Measurements from ENCODE around the gene DYNC1I1.

DYNC1I1 gene

DNA sequence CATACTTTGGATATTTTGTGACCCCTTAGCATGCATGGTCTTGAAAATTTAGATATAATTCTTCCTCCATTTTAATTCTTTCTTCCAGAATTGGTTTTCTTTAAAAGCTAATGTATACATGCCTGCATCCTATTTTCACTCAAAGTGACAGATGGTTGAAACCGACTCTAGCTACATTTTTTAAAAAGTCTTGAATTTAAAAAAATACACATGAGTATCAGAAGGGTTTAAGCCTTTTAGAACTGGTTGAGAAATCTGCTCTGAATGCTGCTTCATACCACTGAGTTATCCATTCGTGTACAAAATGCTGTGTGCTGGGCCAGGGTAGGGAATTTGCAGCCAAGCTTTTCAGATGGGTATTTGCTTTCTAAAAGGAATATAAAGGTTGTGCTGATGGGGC is 16.5 kb downstream of the DYNC1I1 start:
- peak; percentile 5 for DNase-seq (ENCODE audit: low read depth, low spot score)

DNA sequence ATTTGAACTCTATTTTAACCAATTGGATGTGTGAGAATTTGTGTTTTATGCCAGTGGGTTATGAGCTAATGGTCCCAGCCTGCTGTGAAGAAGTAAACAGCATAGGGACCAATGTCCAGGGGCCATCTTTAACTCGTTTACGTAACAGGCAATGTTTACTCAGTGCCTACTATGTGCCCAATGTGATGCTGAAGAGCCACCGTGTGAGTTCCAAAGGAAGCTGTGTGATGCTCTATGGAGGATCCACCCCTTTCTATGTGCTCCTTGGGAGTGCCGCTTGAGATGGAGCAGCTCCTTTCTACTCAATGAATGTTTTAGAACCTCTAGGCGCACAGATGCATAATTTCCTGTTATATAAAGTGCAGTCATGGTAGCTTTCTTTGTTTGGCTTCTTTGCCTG is 21.3 kb downstream of the DYNC1I1 start:
- no peak for DNase-seq (ENCODE audit: low read depth, low spot score)

DNA sequence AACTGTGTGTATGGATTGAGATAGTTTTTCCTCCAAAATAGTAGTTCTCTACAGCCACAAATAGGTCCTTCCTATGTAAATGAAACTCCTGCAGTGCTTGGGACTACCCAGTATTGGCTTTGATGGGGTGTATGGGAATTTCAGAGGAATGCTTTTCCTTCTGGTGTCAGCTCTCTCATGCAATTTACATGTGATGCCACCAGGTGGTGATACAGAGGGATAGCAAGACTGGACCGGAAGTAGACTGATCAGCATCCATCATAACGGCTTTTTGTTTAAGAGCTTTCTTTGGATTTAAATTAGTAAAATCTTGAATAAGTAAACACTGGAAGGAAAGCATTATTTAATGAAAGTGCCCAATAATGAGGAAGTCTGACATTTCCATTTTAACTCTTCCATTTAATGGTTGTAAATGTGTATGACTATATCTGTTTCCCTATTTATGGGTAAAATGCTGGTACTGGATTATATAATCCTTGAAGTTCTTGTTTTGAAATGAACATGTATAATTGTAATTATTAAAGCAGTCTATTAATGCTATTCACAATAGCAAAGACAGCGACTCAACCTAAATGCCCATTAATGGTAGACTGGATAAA is 22.7 kb downstream of the DYNC1I1 start:
- peak; percentile 41 for DNase-seq (ENCODE audit: low read depth, low spot score)

DNA sequence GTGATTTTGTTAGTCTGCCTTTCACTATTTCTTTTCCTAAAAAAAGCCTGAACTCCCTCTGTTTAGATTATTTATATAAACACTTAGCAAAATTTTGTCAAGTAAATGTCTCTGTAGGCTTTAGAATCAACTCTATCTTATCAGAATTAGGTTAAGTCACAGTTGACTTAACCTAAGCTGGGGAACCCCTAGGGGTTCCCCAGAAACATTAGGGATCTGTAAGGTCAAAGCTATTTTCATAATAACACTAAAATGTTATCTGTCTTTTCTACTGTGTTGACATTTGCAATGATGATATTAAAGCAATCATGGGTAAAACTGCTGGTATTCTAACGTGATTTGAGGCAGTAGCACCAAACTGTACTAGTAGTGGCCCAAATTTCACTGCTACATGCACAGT is 24.3 kb downstream of the DYNC1I1 start:
- DNase-seq (ENCODE audit: low read depth, low spot score) = no peak

DNA sequence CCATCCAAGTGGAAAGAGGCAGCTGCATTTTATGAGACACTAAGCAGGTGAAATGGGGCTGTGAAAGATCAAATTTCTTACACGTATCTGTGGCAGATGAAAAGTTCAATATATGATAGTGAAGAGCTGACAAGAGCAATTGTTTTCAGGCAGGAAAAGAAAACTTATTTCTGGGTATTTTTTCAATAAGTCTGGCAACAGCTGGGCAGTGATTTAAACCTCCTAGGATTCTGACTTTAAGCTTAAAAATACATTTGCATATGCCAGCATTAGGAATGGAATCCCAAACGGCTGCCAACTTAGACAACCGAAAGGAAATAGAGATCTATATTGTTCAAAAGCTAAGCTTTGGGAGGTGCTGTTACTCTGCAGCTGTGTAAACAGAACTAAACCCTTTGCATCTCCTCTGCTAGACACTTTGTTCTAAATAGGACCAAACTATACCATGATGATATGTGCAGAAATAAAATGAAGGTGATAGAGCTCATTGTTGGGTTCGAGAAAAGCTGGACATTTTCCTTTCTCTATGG is 26.1 kb downstream of the DYNC1I1 start:
- DNase-seq (ENCODE audit: low read depth, low spot score) = peak; percentile 6

DNA sequence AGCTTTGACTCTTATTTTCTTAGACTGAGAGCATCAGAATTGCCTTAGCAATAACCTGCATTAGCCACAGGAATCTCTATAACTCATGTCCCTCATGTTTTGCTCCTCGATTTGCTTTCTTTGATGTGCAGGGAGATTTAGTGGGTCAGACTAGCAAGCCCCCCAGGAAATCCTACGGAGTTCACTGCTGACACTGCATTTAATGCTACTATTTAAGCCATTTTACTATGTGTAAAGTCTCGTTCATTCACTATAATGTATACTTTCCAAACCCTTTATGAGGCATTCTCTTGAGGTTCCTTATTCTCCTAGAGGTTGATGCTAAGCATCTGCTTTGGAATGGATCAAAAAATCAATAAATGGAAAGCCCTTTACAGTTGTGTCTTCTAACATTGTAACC is 28.4 kb downstream of the DYNC1I1 start:
- DNase-seq (ENCODE audit: low read depth, low spot score) = no peak

DNA sequence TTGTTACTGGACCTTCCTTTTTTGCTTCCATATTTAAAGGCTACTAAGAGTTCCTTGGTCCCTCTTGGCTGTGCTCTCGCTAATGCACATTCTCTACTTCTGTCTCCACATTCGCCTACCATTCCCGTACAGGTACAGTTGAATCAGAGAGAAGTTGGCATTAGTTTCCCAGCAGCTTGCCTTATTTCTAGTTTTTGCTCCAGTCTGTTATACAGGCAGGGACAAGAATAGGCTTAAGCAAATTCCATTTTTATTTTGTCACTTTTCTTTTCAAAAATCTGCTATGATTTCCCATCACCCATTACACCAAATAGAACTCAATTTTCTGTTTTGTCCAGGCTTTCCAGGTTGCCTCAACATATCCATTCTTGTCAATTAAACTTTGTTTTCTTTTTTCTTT is 29.9 kb downstream of the DYNC1I1 start:
- DNase-seq (ENCODE audit: low read depth, low spot score) = no peak

DNA sequence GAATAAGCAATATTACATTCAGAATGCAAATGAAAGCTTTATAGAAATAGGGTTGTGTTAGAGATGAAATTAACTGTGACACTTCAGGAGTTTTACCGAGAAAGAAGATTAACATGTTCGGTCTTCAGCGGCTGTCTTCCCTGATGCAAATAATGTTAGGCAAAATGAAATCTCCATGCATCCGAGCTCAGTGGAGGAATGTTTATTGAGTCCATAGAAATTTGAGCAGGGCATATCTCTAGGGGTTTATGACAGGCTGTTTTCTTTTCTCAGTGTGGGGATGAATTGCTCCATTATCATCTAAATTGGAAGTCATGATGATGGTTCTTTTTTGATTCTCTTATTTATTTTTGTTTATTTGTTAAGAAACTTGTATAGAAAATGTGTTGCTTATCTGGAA is 31.7 kb downstream of the DYNC1I1 start:
- DNase-seq (ENCODE audit: low read depth, low spot score) = no peak

DNA sequence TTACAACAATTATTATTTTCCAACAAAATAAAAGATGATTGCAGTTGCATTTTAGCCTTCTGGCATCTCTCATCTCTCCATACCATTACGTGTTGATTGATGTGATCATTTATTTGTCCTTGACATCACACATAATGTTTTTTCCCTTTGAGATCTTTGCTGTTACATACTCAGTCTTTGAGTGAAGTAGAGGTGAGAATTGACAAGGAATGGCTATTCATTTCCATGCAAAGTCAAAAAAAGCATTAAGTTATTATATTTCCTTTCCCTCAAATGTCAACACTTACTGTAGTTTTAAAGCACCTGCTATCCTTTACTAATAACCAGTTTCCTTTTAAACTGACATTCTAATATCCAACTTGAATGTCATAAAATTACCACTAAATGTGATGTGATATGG is 33.6 kb downstream of the DYNC1I1 start:
- no peak for DNase-seq (ENCODE audit: low read depth, low spot score)

DNA sequence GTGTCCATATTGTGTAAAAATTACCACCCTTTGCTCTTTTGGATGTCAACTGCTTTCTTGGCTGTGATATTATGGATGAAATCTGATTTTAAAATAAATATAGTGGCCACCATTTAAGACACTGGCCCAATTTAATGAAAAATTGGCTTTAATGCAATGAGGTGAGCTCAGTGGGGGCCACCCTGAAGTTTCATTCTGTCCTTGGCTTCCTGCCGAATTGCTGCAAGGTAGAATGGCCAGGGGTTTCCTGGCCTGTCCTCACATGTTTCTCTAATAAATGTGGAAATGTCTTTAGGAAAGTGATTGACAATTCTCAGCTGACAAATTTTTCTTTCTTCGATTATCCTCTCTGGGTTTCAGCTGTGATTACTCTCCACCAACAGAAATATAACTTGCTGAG is 36.0 kb downstream of the DYNC1I1 start:
- DNase-seq (ENCODE audit: low read depth, low spot score) = no peak

DNA sequence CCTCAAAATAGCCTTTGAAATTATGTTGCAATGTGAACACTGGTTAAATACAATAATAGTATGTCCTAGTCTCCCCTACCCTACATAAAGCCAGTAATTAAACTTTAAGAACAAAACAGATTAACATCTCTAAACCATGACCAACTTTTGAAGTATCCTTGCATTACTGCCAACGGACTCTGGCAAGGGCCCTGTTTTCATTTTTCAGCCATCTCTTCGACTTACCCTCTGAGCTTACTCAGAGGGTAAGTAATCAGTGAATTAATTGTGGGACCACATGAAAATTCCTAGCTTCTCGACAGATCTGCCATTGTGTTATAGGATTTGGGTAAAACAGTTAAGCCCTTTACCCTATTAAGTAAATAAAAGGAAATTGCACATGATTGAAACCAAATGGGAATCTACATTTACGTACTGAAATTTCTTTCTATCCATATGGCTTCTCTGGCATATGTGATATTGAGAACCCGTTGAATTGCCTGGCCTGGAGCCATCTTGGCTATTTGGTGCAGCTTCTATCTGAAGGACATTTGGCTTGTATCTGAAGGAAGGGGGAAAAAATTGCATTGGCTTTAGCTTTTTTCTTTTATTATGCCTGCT is 39.6 kb downstream of the DYNC1I1 start:
- DNase-seq (ENCODE audit: low read depth, low spot score) = peak; percentile 67

DNA sequence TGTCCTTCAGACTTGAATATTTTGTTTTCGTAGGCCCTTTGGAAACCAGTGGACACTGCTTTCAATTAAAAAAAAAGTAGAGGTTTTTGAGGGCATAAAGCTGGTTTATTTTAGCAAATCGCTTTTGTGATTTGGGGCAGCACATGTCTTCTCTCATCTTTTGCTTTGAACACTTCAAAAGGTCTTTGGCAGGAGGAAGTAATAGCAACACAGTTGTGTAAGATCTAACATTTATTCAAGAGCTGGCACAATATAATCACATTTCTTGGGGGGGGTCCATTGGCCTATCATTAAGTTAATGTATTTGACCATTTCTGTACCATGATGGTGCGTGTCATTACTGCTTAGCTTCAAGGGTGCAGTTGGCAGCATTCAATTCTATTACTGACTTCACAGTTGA is 42.4 kb downstream of the DYNC1I1 start:
- DNase-seq (ENCODE audit: low read depth, low spot score) = no peak

DNA sequence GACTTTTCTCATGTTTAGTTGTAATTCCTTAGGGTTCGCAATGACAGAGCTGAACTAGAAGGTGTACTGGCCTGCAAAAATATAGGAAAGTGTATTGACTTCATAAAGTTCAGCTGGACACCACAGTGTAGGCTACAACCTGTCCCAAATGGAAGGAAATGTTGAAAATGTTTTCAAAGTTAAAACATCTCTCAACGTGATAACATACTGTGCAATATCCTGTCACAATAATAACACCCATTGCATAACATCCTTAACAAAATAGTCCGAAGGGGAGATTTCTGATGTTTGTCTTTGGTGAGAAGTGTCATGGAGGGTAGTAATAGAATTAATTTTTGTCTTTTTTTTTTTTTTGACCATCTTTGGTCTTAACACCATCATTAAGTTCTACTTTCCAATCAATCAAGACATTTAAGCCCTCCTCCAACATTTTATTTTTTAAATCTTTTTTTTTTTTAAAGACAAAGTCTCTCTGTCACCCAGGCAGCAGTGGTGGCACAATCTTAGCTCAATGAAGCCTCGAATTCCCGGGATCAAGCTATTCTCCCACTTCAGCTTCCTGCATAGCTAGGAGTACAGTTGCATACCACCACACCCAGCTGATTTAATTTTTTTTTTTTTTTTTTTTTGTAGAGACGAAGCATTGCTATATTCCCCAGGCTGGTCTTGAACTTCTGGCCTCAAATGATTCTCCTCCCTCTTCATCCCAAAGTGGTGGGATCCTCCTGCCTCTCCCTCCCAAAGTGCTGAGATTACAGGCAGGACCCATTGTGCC is 45.7 kb downstream of the DYNC1I1 start:
- no peak for DNase-seq (ENCODE audit: low read depth, low spot score)

DNA sequence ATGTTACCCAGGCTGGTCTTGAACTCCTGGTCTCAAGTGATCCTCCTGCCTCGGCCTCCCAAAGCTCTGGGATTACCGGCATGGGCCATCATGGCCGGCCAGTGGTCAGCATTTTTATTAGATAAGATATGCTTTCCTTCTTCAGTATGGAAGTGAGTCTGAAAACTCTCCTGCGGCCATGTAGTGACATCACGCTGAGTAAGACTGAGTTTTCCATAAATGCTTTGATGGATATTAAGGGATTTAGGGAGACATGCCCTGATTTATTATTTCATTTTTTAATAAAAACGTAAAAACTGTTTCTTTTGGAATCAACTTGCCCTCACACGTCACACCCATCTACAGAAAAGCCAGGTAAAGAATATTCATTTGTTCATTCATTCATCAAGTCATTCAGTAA is 48.4 kb downstream of the DYNC1I1 start:
- no peak for DNase-seq (ENCODE audit: low read depth, low spot score)

DNA sequence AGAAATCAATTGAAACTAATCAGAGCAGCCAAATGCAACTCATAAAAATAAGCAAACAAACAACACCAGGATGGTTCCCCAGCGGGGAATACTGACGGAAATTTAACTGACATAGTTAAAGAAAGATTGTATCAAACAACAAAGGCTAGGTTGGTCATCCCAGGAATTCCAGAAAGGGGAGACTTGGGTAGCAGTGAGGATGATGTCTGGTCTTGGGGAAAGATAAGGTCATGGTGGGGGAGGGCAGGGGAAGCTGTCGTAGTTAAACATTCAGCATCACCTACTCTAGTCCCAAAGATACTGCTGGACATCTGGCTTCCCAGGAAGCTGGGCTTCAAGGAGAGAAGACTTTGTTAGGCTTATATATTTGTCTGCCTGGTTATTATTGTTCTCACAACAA is 50.4 kb downstream of the DYNC1I1 start:
- DNase-seq (ENCODE audit: low read depth, low spot score) = no peak

DNA sequence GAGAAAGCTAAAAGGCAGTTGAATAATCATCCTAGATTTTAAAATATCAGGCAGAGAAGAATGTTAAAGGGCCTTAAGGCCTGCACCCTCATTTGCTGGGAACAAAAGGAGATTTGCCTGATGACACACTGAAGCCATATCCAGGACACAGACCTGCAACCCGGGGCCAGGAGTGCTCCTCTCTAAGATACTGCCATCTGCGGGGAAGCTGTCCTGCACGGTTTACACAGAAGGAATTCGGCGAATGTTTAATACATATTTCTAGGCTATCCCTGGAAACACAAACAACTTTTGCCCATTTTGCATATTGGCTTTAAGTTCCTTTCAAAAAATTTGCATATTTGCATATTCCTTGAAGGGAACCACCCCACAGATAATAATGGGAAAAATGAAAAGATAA is 52.3 kb downstream of the DYNC1I1 start:
- DNase-seq (ENCODE audit: low read depth, low spot score) = no peak

DNA sequence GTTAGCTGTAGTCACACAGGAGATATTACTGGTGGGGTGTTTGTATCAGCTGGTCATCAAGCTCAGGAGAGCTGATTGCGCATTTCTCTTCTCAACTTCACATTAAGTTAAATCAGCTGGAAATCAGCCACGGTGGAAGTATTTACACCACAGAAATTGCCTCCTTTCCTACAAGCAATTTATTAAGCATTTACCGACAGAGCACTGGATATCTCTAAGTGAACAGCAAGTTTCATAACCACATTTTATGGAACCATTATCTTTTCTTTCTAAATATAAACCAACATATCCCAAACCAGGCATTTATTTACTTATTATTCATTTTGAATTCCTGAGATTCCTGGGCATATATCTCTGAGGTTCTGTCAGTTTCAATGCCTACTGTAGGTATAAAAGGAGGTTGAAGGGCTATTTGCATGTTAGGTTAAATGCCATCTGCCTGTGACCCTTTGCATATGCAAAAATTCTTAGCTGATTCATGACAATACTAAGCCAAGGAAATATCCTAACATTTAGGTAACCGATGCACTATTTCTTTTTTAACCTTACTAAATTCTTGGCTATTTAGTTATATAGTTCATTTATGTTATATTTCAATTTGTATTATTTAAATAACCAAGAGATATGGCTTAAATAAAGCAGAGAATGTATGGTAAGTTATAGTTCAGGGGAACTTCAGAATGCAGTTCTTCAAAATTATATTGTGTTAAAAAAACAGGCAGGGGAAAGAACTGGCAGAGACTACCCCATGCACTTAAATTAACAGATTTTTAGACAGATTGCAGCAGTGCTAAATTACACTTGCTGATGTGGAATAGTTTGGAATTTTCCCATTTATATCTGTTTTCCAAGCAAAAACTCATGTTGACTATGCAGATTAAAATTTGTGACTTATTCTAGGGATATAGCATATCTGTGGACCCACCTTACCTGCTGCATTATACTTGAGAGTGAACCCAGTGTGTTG is 56.8 kb downstream of the DYNC1I1 start:
- peak; percentile 11 for DNase-seq (ENCODE audit: low read depth, low spot score)

DNA sequence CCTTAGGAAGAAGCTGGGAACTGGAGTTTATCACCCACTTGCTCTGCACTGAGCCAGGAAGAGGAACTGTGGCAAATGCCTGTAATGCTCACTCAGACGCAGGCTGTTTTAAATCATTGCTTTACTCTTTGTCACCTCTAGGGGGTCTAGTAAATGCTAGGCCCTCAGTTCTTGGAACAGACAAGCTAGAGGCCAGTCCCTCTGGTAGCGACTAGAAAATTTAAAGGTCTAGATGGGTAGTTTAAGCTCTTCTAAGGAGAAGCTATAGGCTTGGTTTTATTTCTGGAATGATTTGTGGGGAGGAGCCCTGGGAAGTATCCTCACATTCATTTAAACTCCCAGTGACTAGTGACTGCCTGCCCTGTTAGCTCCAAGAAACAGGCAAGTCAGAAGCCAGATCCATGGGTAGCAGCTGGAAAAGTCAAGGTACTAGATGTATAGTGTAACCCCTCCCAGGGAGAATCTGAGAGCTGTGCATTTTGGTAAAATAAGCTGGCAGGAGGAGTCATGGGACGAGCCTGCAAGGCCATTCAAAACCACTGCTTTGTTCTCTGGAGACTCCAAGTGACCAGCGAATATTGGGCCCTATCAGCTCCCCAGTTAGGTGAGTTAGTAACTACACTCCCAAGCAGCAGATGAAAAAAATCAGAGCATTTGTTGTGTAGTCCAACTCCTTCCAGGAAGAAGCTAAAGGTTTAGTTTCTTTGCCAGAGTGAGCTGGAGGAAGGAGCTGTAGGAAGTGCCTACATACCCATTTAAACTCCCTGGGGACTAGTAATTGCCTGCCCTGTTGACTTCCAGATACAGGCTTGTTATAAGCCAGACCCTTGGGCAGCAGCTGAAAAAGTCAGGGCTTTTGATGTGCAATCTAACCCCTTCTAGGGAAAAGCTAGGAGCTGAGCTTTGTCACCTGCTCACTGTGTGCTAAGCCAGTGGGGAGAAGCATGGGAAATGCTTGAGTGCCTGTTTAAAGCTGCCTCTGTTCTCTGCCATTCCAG is 68.9 kb downstream of the DYNC1I1 start:
- DNase-seq (ENCODE audit: low read depth, low spot score) = no peak

DNA sequence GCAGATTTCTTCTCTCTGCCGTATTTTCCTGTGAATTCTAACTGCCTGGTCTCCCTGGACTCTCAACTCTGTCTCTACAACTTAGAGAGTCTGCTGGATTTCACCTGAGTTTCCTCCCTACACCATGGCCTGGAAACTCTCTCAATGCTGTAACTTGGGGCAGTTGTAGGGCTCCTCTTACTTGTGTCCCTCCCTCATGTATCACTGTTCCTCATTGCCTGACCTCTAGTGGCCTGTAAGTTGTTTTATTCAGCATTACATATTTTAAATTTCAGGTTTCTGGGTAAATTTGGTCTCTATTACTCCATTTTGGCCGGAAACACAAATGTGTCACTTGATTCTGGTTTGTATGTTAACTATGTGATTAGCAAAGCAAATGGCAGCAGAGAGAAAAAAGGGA is 70.9 kb downstream of the DYNC1I1 start:
- DNase-seq (ENCODE audit: low read depth, low spot score) = no peak

DNA sequence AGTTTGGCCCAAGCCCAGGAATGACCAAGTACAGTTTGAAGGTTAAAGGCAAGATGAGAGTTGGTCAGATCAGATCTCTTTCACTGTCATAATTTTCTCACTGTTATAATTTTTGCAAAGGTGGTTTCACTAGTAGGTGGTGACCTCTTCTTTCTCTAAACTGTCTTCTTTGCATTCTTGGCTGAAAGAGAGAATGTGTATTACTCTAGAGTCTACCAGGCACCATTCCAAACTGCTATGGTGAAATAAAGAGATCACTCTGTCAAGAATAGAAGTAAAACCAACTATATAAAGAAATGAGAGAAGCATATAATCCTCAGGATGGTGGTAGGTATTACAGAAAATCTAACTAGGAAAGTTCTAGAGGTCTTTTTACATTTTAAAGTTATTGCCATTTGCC is 72.7 kb downstream of the DYNC1I1 start:
- peak; percentile 18 for DNase-seq (ENCODE audit: low read depth, low spot score)

DNA sequence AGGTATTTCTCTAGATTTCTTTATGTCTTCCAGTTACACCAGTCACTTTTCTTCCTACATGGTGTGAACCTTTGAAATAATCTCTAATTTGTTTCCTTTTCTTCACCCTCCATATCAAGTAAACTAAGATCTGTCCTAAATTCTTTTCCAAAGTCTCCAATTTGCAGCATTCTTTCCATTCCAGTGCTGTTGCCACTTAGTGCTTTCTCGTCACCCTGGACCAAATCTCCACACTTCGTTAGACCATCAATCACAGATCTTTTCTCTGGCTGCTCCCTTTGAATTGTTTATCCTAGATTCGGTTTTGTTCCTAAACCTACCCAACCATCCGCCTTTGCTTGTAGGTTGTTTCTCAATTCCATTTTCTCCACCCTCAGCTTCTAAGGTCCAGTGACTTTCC is 74.7 kb downstream of the DYNC1I1 start:
- DNase-seq (ENCODE audit: low read depth, low spot score) = peak; percentile 30

Data from astrocyte of the hippocampus (primary cell).